SW480 (cell line): ENCODE data around the gene ARAP3.

ENCODE experiments used
- DNase-seq: peaks from one replicate; pipeline ENCODE4 v3.0.0-alpha.2; 2016; ENCODE audit warnings: low spot score

Gene ARAP3

DNA sequence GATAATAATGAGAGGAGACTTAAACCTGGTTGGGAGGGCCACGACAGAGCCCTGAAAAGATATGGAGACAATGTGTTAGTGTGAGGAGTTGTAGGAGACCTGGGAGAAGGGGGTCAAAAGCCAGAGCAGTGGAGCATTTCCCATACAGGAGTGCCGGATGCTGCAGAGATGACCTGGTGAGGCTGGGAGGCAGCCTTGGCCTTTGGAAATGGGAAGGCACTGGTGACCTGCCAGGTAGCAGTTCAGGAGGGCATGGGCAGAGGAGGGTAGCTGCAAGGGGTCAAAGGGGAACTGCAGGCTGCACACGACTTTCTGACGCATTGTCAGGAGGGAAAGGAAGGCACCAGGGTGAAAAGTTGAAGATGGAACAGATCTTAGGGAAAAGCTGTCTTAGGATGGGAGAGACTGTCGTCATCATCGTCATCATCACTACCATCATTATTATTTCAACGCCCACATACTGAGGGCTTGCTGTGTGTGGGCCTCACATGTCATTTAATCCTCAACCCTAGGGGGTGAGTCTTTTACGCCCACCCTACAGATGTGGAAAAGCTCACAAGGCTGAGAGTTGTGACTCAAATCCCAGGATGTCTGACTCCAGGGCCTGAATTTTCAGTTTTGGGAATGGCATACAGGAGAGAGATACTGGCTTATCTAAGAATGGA, 13.3 kb downstream of the ARAP3 start:
- no peak for DNase-seq

DNA sequence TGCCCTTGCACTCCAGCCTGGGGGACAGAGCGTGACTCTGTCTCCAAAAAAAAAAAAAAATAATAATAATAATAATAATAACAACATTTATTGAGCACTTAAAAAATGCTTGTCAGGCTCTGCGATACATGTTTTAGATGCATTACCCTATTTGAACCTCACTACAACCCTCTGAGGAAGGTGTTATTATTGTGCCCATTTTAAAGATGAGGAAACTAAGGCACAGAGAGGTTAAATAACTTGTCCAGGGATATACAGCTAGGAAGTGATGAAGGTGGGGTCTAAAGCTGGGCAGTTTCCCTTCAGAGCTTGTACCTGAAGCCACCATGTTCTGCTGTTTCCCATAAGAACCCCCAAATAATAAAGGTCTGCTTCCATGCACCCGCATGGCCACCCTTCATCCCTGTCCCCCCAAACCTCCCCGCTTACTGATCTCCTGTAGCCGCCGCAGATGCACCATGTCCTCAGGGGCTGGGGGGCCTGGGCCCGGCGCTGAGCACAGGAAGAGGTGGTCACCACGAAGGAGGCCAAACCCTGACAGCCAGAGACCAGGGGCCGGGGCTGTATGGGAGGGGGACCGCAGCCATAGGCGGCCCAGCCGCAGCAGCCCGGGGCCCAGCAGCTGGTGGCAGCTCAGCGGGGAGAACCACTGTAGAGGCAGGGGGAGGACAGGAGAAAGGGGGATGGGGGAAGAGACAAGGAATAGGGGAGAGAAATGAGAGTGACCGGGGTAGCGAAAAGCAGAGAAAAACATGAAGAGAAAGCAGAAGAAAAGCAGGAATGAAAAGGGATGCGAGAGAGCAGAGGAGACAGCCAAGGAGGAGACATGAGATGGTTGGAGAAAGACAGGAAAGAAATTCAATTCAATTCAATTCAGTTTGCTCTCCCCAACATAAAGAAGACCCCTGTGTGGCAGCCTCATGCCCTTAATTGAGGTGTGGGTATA, 15.8 kb downstream of the ARAP3 start:
- DNase-seq = no peak

DNA sequence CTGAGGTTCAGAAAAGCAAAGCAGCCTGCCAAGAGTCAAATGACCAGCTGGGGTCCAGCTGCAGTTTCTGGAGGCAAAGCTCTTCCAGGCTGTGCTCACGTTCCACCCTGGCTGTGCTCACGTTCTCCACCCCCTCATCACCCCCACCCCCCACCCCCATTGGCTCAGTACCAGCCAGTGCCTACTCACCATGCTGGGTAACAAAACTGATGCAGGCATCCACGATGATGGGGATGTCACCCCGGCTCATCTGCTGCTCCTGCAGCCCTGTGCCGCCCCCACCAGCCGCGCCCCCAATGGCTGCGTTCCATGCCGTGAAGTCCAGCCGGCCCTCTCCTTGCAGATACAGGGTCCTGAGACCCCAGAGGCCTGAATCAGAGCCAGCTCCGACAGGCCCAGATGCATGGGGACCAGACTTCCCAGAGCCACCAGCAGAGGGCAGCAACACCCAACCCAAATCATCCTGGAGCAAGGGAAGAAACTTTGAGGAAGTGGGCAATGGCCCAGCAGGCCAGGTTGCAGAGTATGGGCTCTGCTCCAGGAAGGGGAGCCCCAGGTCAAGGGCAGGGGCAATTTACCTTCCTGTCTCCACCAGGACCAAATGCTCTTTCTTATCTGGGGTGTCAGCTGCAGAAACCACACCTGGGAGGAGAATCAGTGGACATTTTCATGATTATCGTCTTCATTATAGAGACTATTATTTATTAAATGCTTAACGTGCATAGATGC, 17.1 kb downstream of the ARAP3 start:
- peak; percentile 67 for DNase-seq

DNA sequence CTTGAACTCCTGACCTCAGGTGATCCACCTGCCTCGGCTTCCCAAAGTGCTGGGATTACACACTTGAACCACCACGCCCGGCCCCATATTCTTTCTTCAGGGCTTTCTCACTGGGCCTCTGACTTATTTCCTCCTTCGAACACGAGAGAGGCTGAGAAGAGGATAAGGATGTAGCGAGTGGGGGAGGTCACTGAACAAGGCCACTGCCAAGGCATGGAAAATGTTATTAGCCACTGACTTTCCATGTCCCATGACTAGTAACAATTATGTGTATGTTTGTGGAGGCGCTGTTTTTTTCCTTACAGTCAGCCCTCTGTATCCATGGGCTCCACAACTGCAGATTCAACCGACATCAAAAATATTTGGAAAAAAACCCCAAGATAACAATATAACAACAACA, 18.5 kb downstream of the ARAP3 start:
- no peak for DNase-seq

DNA sequence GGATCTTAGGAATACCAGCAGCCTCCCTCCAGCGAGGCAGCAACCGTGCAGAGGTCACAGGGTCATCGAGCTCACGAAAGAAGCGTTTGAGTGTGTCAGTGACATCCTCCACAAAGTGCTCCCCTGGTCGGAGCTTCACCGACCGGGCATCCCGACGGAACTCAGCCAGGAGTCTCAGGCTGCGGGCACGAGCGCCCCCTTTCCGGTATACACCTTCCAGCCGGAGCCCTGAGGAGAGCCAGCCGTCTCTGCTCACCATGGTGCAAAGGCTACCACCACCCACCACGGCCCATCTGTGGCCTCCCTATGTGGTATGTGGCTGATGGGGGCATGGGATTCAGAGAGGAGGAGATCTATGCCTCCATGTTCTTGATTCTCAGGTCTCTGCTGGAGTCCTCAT, 20.0 kb downstream of the ARAP3 start:
- no peak for DNase-seq

DNA sequence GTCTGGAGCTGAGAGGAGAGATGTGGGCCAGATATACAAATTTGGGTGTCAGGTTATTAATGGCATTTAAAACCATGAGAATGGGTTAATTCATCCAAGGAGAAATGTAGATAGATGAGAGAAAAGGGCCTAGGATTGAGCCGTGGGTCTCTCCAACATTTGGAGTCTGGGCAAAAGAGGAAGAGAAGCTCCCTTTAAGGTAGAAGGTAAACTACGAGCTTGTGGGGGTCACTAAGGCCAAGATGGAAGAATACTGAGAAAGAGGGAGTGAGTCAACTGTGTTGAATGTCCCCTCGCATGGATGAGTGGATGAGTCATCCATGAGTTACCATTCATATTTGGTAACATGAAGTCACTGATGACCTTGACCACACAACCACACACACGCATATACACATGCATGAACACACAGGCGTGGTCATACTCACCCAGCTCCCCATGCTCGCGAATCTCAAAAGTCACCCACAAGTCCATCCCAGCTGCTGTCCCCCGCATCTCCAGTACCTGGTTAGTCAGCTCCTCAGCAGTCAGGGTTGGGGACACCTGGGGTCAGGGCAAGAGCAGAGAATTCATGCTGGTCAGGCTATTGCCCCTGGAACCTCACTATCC, 24.0 kb downstream of the ARAP3 start:
- DNase-seq = peak; percentile 94

DNA sequence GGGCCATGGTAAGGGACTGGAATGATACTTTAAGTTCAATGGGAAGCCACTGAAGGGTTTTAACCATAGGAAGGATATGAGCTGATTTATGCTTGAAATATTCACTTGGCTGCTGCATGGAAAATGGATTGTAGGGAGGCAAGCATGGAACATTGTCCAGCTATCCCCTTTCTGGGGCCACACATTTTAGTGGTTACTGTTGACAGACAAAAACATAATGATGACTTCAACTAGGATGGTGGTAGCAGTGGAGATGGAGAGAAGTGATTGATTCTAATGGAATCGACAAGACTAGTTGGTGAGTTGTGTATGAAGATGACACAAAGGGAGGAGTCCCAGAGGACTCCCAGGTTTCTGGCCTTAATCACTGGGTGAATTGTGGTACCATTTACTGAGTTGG, 24.6 kb downstream of the ARAP3 start:
- DNase-seq = no peak

DNA sequence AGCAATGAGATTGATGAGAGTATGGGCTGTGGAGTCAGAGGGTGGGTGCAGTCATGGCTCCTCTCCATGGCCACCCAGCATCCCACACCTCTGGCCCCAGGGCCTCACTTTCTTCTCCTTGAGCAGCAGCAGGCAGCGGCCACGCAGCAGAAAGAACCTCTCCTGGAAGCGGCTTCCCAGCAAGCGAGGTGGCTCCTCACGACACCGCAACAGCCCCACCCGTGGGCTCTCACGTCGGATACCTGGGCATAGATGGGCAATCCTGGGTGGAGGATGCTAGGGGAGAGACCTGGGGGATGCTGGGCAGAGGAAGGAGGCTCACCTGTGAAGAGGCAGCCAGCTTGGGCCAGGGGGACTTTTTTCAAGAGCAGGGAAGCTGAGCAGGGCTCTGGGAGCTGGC, 25.6 kb downstream of the ARAP3 start:
- DNase-seq = no peak

DNA sequence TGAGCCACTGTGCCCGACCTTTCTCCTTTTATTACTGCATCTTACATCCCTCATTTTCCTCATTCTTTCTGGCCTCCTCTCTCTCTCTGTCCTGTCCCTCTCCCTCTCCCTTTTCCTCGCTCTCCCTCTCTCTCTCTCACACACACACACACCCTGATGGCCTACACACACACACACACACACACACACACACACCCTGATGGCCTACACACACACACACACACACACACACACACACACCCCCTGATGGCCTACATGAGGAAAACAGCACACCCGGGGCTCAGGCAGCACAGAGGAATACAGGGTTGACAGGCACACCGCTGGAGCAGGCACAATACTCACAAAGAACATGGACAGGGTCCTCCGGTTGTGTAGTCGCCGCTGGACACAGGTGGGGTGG, 27.0 kb downstream of the ARAP3 start:
- DNase-seq = no peak

DNA sequence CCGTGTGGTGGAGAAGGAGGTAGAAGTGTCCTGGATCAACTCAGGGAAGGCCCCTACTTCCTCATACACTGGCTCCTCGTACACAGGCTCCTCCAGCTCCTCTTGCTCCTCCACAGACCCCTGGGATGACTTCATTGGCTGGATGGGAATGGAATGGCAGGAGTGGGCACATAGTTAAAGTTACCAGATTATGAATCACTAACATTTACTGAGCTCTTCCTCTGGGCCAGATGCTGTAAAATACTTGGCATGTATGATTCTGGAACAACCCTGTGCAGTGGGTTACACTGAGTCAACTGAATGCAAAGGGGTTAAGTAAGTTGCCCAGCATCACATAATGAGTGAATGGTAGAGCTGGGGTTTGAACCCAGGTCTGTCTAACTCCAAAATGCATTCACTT, 27.7 kb downstream of the ARAP3 start:
- DNase-seq = no peak

DNA sequence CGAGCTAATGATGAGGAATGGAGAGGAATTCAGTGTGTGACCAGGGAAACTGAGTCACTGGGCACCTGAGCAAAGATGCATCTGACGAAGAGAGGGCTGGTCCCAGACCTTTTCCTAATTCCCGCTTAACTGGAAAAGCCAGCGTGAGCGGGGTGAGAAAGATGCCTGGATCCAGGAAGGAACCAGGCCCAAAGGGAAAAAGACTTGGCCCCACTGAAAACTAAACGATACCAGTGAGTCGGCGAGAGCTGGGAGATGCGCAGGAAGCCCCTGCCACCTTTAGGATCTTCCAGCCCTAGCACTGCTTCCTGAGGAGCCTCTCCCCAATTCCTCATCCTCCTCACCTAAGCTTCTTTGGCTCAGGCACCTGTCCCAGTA, 30.3 kb downstream of the ARAP3 start:
- DNase-seq = no peak

DNA sequence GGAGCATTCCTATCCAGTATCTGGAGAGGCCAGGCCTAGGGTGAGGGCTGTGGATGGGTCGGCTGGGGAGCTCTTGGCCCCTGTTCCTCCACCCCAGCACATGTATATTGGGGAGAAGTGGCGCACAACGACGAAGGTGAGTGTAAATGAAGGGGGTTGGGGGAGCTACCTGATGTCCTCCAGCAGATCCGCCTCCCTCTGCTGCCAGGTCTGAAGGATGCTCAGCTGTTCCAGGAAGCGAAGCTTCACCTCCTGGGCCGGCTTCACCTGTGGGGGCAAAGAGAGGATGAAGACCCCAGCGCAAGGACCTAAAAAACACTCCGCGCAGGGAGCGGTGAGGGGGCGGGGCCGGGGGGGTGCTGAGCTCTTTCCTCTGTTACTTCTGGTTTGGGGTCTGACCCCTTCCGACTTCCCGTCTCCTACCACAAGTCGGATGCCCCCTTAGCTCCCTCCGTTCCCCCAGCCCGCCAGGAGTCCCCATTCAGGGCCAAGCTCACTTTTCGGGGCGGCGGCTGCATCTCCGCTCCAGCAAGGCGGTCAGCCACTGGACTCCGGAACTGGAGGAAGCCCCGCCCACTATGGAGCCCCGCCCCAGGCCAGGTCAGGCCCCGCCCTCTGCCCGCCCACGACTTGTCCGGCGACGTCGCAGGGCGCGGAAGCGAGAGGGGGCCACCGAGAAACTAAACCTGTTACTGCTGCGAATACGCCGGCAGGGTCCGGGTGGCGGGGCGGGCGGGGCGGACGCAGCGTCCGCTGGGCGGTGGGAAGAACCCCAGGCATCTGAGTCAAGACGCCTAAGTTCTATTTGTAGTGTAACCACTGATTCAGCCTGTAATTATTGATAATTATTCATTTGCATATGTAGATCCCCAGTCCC, 30.9 kb downstream of the ARAP3 start, which contains the start of gene FCHSD1:
FCHSD1 (minus strand) TSS at position 568 of the 877 bp plus-strand sequence; CDS start at position 518, 50 bp downstream.
- peak; percentile 76 for DNase-seq

DNA sequence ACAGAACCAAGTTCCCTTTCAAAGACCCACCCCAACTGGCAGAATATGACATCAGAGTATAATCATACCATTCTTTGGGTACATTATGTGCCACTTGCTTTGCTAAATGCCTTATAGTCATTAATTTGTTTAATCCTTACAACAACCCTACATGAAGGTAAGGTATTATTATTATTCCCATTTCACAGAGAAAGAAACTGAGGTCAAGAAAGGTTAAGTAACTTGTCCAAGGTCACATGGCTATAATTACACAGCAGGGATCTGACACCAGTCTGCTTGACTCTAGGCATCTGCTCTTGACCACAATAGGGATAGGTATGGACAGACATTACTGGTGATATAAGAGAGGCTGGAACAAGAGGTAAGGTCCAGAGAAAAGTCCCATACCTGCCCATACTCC, 32.1 kb downstream of the ARAP3 start:
- DNase-seq = no peak

DNA sequence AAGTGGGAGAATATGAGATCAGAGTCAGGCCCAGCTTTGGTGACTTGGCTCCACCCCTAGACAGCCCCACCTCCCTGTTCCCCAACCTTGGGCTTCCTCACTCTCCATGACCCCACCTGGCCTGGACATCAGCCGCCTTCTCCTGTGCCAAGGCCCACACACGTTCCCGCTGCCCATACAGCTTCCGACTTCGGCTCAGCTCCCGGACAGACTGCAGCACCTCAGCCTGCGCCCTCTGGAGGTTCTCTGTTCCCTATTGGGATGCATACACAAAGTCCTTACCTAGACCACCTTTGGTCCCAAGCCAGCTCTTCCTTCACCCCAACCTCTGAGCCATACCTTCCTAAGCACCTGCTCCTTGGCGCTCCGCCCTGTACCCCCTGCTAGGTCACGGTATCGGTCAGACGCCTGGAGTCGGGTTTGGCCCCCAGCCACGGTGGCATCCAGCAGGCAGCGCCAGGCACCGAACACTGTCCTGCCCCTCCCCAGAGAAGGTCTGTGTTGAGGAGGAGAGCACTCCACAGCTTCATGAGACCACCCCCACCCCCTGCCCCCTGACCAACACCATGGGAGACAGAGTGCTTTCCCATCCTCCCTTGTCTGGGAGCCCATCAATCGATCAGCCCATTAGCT, 32.9 kb downstream of the ARAP3 start:
- DNase-seq = no peak

DNA sequence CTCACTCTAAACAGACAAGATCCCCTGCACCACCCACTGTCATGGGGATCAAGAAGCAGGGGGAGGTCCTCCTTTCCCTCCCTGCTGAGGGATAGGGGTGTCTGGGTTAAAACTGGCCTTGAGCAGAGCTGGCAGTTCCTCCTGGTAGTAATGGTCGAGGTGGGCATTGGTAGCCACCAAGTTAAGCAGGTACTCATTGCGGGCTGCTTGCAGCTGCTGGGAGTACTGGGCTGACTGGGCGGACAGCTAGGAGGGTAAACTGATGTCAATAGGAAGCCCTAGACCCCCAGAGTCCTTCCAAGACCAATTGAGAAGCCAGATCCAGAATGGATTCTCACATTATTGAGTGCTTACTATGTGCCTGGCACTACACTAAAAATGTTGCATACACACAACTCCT, 34.2 kb downstream of the ARAP3 start:
- no peak for DNase-seq

DNA sequence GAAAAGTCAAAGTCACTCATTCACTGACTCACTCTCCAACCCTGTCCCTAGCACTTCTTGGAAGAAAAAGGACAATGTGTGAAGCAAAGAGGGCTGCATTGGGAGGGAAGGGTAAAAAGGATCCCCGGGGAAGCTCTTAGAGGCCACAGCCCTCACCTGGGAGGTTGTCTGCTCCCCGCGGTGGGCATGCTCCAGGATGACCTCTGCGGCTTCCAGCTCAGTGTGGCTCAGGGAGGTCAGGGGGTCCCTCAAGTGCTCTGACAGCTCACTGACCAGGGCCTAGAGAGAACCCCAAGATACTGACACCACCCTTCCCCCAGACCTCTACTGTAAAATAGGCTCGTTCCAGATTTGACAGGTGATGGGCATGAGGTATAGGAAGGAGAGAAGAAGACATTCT, 34.8 kb downstream of the ARAP3 start:
- no peak for DNase-seq

DNA sequence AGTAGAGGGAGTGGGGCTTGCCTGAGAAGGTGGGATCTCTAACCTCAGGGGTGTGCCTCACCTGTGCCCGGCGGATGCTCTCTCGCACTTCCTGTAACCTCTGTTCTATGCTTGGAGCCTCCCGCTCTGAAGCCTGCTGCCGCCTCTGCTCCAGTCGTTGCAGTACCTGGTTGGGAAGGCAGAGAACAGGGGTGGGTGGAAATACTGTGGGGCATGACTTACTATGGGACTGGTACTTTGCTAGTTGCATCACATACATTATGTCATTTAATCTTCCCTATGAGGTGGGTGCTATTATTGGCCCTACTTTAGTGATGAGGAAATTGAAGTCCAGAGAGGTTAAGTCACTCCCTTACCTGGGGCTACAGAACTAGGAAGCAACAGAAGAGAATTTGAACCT, 36.0 kb downstream of the ARAP3 start:
- DNase-seq = no peak

DNA sequence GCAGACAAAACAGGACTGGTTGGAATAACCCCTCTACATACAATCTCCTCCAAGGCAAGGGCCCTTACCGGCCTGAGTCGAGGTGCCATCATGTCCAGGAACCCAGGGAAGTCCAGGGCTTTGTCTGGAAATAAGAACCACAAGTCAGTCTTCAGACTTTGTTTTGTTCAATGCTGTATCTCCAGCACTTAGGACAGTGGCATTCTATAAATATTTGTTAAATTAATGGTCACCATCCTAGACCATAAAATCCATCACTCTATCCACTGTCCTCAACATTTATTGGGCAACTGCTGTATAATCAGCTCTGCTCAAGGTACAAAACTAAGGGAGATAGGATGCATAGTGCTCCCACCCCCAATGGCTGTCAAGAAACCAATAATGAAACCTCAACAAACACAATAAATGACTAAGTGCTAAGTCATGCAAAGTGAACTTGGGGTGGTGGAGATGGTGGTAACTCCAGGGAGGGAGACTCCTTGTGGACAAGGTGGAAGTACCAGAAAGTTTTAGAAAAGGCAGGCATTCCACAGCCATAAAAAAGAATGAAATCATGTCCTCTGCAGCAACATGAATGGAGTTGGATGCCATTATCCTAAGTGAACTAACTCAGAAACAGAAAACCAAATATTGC, 40.3 kb downstream of the ARAP3 start:
- DNase-seq = peak; percentile 75

DNA sequence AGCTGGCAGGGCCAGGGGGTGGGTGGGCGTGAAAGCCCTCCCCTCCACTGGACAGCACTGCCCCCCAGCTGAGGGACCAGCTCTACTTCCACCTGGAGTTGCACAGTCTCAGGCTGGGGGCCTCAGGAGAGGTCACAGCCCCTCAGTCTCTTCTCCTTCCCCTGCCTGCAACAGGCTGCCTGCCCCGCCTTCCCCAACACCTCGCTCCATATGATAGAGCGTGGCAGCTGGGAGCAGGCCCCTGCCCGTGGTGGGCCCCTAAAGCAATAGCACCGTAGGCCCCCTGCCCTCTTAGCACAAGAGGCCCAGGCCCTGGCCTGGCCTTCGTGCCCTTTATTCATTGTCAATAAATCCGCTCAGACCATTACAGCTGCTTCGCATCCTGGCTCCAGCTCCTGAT, 41.3 kb downstream of the ARAP3 start:
- no peak for DNase-seq

DNA sequence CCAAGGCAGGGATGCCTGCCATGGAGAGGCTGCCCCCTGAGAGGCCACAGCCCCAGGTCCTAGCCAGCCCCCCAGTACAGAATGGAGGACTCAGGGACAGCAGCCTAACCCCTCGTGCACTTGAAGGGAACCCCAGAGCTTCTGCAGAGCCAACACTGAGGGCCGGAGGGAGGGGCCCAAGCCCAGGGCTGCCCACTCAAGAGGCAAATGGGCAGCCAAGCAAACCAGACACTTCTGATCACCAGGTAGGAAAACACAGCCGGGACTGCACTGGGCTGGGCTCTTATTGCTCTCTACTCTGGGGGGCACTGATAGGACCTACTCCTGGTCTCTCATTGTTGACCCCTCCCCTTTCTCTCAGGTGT, 42.0 kb downstream of the ARAP3 start:
- no peak for DNase-seq
